GM21528 (cell line): Measurements from ENCODE around the gene NECTIN2.
"Not testable (repeated sequence)": the region's sequence is repeated elsewhere in the genome, so short reads cannot be mapped to it uniquely, and the experiment has no call there.

Experiments
- ATAC-seq: cut with Tn5 transposase; IDR thresholded peaks from one replicate; pipeline ENCODE4 v1.9.1; 2021; ENCODE audit warnings: mild to moderate bottlenecking, moderate library complexity; ENCODE audit not compliant: unreplicated experiment, low FRiP score

Gene NECTIN2

DNA sequence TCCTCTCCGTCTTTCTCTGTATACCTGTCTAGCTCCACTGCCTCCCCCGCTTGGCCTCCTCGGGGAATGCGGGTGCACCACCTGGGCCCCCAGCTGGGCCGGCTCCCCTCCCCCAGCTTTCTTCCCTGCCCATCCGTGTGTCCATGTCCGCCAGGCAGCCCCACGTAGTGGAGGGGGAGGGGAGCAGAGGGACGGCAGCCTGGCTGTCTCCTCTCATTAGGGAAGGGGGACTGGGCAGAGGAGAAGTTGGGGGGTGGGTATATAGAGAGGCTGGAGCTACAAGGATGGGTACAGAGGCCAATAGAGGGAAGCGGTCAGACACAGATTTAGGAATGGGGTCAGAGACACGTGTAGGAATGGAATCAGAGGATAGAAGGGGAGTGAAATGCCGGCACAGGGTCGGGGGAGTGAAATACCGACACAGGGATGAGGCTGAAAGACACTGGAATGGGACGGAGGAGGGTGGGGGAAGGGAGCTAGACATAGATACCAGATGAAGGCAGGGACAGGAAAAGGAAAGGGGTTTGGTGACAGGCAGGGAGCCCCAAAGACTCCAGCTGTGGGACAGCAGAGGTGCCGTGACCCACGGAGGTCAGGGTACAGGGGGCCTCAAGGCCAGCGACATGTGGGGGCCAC, 2.8 kb downstream of the NECTIN2 start:
- ATAC-seq = no peak

DNA sequence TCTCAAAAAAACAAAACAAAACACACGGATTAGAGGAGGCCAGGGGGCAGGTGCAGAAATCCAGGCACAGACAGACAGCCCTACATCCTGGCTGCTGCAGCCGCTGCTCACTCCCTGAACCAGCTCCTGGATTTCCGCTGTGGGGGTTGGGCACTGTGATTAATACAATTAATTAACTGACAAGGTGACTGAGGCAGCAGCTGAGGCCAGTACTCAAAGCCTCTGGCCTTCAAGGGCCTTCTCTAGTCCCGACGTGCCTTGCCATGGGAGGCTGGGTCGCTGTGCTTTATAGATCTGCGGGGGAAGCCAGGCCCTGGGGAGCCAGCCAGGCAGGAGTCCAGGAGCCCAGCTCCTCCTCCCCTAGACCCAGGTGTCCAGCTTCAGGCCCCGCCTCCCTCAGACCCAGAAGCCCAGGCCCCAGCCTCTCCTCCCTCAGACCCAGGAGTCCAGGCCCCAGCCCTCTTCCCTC, 4.6 kb downstream of the NECTIN2 start:
- ATAC-seq = no peak

DNA sequence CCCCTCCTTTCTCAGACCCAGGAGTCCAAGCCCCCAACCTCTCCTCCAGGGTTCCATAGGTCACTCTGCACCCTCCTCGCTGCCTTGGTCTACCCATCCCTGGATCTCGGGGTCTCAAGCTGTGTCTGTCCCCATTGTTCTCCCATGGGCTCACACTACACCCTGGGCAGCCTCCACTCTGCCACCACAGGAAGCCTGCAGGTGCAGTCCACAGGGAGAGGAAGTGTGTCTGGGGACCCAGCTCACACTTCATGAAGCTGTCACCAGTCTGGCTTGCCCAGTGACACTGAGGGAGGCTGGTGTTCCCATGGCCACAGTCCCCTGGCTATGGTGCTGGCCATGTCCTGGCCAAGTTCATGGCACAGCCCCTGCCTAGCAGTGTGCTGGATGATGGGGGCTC, 5.3 kb downstream of the NECTIN2 start:
- ATAC-seq = no peak

DNA sequence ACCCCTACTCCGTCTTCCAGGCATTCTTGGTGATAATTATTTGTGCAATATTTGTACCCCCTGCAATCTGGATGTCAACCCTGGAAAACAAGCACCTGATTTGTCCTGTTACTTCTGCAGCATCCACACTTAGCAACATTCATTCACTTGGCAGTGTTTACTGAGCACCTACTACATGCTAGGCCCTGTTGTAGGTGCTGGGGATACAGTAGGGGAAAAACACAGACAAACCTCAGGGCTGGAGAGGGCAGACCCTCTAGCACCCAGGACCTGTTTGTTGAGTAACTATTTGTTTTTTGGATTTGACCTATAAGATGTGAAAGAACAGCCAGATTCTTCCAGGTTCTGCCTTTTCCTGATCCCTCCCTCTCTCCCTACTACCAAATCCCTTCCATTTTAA, 9.5 kb downstream of the NECTIN2 start:
- no peak for ATAC-seq

DNA sequence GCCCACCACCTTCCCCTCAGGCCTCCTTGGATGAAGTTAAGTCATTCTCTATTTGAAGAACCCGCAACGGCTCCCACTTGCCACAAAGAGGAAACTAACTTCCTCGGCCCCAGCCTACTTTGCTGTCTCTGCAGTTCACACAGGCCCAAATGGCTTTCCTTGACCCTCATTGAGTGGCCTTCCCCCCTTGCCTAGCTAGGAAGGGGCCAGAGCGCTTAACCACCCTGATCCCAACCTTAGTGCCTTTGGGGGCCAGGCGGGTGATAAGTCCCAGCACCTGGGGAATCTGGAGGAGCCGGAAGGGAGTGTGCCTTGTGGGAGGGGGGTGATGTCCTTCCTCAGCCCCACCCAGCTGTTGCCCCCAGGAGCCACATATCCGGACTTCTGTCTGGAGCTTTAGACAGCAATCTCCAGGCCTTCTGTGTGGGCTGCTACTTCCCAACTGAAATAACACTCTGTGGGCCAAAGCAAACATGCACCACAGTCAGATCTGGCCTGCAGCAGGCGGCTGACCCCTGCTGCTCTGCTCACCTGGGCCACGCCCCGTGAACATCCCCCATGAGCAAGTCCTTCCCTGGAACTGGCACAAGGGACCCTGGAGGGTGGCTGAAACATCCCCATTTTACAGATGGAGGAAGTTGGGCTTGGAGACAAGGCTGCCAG, 10.5 kb downstream of the NECTIN2 start:
- ATAC-seq = no peak

DNA sequence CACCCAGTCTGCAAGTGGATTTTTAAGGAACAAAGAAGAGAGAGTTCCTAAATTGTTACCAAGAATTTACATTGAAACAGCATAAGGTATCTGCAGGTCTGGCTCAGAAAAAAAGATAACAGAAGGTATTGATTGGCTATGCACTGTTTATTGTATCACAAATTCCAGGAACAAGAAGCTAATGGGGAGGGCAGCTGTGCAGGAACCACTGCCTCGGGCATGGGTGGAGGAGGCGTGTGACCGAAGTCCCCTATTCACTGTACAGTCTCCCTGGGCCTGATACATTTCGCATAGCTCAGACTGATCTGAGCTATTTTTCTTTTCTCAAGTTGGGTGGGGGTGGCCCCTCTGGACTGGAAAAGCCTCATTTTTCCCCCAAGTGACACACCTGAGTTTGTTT, 11.7 kb downstream of the NECTIN2 start:
- ATAC-seq = no peak

DNA sequence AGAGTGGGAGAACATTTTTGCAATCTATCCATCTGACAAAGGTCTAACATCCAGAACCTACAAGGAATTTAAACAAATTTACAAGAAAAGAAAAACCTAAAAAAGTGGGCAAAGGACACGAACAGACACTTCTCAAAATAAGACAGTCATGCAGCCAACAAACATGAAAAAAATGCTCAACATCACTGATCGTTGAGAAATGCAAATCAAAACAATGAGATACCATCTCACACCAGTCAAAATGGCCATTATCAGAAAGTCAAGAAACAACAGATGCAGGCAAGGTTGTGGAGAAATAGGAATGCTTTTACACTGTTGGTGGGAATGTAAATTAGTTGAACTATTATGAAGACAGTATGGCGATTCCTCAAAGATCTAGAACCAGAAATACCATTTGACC, 15.5 kb downstream of the NECTIN2 start:
- ATAC-seq = not testable (repeated sequence)

DNA sequence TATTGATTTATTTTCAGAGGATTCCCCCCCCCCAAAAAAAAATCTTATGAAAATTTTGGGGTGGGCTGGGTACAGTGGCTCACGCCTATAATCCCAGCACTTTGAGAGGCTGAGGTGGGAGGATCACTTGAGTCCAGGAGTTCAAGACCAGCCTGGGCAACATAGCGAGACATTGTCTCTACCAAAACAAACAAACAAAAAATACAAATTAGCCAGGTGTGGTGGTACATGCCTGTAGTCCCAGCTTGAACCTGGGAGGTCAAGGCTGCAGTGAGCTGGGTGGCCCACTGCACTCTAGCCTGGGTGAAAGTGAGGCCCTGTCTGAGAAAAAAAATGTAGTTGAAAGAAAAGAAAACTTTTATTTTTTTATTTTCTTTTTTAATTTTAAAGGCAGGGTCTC, 17.9 kb downstream of the NECTIN2 start:
- no peak for ATAC-seq

DNA sequence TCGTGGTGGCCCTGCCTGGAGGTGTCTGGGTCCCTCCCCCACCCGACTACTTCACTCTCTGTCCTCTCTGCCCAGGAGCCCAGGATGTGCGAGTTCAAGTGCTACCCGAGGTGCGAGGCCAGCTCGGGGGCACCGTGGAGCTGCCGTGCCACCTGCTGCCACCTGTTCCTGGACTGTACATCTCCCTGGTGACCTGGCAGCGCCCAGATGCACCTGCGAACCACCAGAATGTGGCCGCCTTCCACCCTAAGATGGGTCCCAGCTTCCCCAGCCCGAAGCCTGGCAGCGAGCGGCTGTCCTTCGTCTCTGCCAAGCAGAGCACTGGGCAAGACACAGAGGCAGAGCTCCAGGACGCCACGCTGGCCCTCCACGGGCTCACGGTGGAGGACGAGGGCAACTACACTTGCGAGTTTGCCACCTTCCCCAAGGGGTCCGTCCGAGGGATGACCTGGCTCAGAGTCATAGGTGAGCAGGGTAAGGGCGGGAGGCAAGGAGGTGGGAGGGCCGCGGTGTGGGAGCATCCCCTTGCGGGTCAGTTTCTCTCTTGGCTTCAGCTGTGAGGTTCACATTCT, 19.2 kb downstream of the NECTIN2 start:
- ATAC-seq = no peak

DNA sequence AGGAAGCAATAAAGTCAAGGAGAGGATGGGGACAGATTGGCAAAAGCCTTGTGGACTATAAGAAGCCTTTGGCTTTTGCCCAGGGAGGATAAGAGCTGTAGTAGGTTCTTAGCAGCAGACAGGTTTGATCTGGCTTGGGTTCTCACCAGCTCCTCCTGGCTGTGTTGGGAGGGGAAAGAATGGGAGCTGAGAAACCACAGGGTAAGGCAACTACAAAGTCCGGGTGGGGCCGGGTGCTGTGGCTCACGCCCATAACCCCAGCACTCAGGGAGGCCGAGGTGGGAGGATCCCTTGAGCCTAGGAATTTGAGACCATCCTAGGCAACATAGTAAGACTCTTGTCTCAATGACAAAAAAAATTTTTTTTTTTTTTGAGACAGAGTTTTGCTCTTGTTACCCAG, 20.6 kb downstream of the NECTIN2 start:
- no peak for ATAC-seq

DNA sequence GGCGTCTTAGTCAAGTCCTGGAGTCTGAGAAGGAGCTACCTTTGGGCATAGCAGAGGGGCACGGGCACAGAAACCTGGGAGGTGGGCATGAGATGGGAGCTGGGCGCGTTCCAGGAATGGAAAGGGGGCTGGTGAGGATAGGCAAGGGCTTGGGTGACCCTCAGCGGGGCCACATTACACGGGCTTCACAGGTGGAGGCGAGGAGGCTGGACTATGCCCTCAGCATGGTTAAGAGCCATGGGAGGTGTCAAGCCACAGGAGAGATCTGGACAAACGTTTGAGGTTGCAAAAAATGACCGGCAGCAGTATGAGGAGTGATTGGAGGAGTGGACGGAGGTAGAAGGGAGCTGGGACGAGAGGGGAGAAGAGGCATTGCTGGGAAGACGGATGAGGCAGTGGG, 21.5 kb downstream of the NECTIN2 start:
- ATAC-seq = no peak

DNA sequence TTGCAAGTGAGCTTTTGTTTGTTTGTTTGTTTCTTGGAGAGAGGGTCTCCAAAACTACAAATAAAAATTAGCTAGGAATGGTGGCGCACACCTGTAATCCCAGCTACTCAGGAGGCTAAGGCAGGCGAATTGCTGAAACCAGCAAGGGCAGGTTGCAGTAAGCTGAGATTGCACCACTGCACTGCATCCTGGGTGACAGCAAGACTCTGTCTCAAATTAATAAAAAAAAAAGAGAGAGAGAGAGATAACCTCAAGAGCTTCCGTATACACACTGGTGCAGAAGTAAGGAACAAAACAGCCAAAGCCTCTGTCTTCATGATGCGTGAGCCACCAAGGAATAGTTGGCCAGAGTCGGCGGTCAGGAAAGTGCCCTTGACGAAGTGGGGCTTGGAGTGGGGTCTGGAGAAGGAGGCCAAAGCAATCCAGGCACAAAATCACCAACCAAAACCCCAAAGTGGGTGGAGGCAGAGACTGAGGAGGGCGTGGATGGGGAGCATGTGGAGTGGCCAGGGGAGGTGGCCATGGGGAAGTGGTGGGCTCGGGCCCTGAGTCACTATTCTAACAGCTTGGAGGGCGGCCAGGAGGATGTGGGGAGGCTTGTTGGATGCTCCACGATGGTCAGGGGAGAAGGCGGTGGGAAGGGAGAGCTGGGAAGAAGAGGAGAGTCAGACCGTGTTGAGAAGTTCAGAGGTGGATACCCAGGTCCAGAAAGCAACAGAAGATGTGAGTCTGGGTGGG, 23.8 kb downstream of the NECTIN2 start:
- ATAC-seq = no peak

DNA sequence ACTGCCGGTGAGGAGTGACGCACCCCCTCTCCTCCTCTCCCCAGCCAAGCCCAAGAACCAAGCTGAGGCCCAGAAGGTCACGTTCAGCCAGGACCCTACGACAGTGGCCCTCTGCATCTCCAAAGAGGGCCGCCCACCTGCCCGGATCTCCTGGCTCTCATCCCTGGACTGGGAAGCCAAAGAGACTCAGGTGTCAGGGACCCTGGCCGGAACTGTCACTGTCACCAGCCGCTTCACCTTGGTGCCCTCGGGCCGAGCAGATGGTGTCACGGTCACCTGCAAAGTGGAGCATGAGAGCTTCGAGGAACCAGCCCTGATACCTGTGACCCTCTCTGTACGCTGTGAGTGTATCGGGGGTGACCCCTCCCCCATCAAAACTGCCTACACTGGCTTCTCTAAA, 25.7 kb downstream of the NECTIN2 start:
- no peak for ATAC-seq

DNA sequence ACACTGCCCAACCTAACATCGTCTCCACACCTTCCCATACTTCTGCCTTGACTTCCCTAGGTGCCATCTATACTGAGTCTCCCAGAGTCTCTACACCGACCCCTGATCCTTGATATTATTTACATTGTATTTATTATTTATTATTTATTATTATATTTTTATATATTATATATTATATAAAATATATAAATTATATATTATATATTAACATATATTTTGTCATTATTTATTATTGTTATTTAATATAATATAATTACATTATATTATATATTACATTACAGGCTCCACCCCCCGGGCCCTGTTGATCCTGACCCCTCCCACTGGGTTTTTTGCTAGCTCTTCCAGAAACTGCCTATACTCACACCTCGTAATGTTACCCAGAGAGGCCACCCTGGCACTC, 26.6 kb downstream of the NECTIN2 start:
- no peak for ATAC-seq

DNA sequence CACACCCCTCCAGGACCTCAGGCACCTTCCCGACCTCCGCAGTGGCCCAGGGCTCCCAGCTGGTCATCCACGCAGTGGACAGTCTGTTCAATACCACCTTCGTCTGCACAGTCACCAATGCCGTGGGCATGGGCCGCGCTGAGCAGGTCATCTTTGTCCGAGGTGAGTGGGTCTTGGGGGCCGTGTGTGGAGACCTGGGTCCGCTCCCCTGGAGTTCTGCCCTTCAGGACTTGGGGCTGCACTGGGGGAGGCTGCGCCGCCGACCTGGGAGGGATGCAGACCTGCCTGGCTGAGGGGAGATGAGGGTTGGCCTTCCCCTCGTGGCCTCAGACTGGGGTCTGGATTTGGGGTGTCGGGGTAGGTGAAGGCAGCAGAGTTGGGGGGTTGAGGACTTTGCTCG, 28.2 kb downstream of the NECTIN2 start:
- ATAC-seq = no peak

DNA sequence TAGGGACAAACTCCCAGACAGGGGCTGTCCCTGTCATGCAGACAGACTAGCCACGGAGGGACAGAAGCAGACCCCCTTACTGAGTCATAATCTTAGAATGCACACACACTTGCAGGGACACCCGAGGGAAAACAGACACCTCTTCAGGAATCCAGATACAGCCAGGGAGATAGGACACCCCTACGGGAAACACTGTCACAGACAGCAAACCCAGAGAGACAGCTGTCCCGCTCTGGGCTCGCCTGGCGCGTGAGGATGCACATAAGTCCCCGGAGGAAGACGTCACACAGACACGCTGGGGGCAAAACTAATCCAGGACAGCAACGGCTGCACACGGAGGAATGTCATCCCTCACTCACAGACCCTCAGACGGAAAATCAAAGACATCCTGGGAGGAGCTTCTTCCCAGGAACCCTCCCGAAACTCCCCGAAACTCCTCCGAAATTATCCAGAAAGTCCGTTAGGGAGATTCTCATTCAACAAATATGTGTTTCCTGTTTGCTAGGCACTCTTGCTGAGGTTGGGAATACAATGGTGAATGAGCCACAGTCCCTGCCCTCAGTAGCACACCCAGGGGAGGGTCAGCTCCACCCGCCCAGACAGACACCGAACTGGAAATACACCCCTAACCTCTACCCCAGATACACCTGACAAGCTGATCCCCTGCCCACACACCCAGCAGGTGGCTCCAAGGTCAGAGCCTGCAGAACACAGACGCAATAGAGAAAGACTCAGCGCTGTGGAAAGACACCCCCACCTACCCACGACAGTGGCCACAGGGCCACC, 29.8 kb downstream of the NECTIN2 start:
- no peak for ATAC-seq

DNA sequence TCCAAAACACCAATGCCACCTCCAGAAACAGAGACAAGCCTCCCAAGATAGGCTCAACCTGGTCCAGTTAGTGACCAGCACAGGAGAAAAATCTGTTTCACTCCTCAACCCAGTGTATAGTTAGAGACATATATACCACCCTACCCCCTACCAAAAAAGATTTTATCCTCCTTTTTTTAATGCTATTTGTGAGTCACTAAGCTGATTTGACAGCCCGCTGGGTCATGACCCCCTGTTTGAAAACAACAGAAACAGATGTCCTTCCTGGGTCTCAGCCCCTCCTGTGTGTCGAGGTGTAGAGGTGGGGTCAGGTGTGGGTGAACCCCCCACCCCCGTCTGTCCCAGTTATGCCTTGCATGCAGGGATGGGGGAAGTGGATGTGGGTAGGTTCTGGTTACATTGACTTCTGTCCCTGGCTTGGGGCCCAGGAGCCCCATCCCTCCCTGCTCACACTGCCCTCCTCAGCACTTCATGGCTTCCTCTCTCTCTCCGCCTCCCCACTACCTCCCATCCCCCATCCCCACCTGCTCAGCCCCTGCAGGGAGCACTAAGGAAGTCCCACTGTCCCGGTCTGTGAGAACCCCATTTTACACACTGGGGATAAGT, 30.9 kb downstream of the NECTIN2 start:
- ATAC-seq = no peak

DNA sequence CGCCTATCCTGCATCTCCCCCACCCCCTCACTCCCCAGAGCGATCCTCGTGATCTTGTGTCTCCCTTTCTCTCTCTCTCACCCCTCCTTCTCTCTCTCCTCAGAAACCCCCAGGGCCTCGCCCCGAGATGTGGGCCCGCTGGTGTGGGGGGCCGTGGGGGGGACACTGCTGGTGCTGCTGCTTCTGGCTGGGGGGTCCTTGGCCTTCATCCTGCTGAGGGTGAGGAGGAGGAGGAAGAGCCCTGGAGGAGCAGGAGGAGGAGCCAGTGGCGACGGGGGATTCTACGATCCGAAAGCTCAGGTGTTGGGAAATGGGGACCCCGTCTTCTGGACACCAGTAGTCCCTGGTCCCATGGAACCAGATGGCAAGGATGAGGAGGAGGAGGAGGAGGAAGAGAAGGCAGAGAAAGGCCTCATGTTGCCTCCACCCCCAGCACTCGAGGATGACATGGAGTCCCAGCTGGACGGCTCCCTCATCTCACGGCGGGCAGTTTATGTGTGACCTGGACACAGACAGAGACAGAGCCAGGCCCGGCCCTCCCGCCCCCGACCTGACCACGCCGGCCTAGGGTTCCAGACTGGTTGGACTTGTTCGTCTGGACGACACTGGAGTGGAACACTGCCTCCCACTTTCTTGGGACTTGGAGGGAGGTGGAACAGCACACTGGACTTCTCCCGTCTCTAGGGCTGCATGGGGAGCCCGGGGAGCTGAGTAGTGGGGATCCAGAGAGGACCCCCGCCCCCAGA, 32.2 kb downstream of the NECTIN2 start:
- no peak for ATAC-seq

DNA sequence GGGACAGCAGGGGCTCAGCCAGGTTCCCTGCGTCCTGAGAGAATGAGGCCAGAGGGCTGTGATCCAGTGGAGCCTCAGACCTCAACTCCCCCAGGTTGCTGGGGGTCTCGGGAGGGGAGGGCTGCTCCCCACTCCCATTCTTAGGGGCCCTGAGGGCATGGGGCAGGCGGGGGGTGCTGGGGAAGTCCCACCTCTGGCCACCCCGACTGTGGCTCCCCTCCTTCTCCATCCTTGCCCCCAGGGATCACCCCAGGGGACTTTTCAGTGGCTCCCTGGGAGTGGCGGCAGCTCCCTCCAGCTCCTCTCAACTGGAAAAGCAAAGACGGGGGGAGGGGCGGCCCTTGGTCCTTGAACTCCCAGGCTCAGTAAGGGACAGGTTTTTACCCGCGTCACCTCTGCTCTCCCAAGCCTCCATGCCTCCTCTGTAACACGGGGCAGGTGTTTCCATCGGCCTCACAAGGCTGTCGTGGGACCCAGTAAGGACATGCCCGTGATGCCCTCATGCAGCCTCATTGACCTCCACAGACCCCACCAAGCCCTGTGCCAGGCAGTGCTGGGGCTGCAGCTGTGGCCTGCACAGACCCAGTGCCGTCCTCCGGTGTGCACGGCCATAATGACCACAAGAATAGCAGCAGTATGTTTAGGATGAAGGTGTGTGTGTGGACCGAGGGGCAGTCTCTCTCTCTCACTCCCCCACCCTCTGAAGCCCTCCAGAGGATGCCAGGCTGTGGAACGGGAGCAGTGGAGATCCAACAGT, 33.4 kb downstream of the NECTIN2 start:
- ATAC-seq = no peak
